Activated CD4-positive, alpha-beta T cell treated with anti-CD3 and anti-CD28 coated beads, Interleukin-2, amount 50 U/mL, for 1 hour (primary cell): Measurements from ENCODE around the gene CHKB.
"Not testable (repeated sequence)": the region's sequence is repeated elsewhere in the genome, so short reads cannot be mapped to it uniquely, and the experiment has no call there.

Source experiments
- DNase-seq: peaks from one replicate; pipeline ENCODE4 v3.0.0-alpha.2; 2020

Gene CHKB

DNA sequence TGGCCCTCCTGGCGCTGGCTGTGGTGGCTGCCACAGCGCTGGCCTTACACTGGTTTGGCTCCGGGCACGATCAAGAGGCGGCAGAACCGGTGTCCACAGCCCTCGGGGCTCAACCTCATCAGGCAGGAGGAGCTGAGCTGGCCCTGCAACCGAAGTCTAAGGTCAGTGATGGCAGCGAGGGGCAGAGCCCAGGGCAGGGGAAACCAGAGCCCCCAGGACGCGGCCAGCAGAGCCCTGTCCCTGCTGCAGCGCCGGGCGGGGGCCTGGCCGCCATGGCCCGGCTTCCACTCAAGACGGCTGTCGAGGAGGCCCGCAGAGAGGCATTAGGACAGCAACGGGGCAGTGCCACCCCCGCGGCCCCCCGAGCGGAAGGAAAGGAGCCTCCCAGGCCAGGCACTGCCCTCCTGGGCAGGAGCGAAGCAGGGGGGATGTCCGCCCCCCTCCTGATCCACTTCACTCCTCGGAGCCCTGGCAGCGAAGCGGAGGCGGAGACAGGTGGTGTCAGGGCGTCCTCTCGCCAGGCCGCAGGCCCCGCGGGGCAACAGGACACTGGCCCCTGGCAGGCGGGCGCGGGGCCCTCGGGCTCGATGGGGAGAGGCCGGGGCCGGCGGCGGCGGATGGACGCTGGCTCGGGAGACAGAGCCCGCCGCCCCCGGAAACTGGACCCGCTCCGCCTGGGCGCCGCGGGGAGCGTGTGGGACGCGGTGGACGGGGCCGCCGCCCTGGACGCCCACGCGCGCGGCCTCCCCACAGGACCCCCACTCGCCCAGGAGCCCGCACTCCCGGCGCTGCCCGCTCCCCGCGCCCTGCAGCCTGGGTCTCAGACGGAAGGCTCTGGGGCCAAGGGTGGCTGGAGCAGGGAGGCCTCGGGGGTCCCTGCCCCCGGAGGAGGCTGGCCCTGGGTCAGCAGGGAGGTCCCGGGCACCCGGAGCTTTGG is 36.1 kb downstream of the CHKB start:
- no peak for DNase-seq

- no peak for DNase-seq
Measured at GRCh38 chr22:50545522-50546325, 36.9 kb downstream of the CHKB start, which contains the start of gene KLHDC7B. KLHDC7B (plus strand) TSS chr22:50545899; CDS start chr22:50546244, 345 bp downstream.

- DNase-seq = no peak
Measured at GRCh38 chr22:50544746-50545253, 37.8 kb downstream of the CHKB start.

DNA sequence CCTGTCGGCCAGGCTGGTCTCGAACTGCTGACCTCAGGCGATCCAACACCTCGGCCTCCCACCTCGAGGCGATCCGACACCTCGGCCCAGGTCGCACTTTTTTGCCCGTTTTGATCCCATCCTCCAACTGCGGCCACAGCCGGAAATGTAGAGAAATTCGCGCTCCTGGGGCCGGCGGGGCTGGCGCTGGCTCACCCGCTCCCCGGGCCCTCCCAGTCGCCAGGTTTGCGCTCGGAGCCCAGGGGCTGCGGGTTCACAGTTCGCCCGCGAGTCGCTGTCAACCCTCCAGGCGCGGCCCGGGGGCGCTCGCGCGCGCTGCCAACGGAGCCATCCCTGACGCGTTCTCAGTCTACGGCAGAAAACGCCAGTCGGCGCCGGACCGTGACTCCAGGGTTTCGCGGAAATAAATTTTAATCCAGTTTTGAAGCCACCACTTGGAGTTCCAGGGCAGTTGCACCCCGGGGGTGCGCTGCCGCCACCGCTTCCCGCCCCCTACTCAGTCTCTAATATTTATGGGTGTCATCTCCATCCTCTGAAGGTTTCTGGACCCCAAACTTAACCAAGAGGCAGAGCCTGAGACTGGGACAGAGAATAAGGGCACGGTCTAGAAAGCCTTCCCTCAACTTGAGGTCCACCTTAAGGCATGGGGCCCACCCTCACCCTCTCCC is 38.4 kb downstream of the CHKB start:
- DNase-seq = peak; percentile 82

DNA sequence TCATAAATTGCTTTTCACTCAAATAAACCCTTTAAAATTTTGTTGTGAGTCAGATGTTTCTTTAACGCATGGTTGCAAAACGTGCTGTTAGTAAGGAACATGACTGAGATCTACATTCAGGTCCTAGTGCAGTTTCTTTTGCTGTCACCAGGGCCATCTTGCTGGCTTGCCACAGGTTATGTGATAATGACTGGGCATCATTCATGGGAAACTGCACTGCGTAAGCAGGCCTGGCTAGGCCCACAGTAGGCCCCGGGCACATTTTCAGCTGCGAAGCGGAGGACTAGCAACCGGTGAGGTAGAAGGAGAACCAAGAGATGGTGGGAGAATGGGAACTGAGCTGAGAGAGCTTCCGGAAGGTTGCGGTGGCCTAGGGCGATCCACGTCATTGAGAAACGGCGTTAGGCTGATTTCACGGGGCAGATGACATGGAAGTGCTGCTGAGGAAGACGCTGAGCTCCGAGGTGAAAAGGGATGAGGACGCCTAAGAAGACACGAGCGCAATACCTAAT is 40.2 kb downstream of the CHKB start:
- no peak for DNase-seq

GRCh38 chr22:50541667-50542026 is 41.0 kb downstream of the CHKB start:
- not testable (repeated sequence) for DNase-seq

DNA sequence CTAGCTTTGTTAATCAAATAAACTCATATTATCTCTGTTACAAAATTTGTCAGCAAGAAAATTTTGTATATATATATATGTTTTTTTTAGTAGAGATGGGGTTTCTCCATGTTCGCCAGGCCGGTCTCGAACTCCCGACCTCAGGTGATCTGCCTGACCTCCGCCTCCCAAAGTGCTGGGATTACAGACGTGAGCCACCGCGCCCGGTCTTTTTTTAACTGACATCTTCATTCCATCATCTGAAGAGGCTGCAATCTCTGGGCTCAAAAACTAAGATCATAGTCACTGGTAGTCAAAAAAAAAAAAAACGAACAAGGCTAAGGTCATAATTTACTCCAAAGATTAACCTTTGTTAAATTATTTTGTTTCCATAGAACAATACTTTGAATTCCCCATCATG is 42.3 kb downstream of the CHKB start:
- DNase-seq = no peak

DNA sequence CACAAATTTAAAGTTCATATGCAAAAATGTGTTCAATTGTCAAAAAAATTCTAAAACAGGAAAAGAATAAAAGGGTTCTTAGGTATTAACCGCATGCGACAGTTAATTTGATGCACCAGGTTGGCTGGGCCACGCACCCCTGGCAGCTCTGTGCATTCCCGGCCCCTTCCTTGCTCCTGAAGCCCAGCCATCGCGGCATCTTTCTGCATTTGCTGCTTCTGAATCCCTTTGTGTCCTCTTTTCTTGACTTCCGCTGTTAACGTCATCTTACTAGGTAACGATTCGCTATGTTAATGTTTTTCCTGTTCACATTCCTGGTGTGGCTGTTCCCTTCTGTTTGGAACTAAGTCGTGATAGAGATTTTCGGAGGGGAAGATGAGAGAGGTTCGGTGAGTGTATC is 44.9 kb downstream of the CHKB start:
- DNase-seq = no peak

GRCh38 chr22:50536226-50536625 is 46.4 kb downstream of the CHKB start:
- DNase-seq = no peak

DNA sequence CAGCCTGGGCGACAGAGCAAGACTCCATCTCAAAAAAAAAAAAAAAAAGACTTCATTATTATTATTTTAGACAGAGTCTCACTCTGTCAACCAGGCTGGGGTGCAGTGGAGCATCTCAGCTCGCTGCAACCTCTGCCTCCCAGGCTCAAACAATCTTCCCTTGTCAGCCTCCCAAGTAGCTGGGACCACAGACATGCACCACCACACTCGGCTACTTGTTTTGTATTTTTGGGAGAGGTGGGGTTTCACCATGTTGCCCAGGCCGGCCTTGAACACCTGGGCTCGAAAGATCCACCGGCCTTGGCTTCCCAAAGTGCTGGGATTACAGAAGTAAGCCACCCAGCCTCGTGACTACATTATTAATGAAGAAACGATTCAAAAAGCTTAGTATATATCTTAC is 47.5 kb downstream of the CHKB start:
- no peak for DNase-seq

DNA sequence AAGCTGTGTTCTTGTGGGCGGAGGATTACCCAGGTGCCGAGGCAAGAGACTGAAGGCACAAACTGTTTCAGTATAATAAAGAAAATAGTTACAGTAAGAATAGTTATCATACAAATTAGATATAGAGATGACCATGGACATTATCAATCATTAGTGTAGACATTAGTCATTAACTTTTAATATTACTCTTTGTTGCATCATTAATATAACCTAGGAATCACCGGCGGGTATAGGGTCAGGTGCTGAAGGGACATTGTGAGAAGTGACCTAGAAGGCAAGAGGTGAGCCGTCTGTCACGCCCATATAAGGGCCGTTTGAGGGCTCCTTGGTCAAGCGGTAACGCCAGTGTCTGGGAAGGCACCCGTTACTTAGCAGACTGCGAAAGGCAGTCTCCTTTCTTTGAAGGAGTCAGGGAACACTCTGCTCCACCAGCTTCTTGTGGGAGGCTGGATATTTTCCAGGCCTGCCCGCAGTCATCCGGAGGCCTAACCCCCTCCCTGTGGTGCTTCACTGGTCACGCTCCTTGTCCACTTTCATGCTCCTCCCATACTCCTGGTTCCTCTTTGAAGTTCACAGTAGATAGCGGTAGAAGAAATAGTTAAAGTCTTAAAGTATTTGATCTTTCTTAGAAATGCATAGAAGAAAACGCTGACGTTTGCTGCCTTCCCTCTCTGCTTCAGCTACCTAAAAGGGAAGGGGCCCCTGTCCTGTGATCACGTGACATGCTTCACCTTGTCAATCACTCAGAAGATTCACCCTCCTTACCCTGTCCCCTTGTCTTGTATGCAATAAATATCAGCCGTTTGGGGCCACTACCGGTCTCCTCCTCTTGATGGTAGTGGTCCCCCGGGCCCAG is 48.6 kb downstream of the CHKB start:
- not testable (repeated sequence) for DNase-seq

GRCh38 chr22:50532824-50533796 is 49.5 kb downstream of the CHKB start:
- DNase-seq = no peak

- DNase-seq = no peak
Measured at GRCh38 chr22:50531962-50532674, 50.5 kb downstream of the CHKB start.

DNA sequence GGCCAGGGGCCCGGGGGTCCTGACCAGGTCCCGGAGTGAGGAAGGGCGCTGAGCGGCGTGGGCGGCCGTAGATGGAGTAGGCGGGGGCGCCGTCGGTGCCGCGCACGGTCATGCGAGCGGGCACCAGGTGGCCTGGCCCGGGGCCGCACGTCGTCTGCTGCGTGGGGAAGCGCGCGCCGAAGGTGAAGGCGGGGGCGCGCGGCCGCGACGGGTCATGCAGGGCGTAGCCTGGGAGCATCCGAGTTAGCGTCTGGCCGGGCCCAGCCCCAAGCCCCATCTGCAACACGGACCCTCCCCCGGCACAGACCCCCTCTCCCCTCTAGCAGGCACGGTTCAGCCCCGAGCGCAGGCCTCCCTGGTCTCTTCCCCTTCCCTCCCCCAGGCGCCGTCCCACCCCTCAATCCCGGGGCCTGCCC is 51.1 kb downstream of the CHKB start:
- peak; percentile 61 for DNase-seq

GRCh38 chr22:50530877-50531545 is 51.6 kb downstream of the CHKB start:
- peak; percentile 74 for DNase-seq

DNA sequence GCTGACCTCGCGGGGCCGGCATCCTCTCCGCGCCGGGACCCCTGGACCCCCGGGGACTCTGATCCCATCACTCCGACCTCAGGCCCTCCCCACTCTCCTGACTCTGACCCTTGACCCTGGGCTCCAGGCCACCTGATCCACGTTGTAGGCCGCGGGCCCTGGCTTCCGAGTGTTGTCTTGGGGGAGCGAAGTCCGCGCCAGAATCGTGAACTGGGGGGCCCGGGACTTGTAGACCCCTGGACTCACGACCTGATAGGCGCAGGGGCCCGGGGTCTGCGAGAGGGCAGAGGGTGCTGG is 52.1 kb downstream of the CHKB start:
- DNase-seq = no peak

DNA sequence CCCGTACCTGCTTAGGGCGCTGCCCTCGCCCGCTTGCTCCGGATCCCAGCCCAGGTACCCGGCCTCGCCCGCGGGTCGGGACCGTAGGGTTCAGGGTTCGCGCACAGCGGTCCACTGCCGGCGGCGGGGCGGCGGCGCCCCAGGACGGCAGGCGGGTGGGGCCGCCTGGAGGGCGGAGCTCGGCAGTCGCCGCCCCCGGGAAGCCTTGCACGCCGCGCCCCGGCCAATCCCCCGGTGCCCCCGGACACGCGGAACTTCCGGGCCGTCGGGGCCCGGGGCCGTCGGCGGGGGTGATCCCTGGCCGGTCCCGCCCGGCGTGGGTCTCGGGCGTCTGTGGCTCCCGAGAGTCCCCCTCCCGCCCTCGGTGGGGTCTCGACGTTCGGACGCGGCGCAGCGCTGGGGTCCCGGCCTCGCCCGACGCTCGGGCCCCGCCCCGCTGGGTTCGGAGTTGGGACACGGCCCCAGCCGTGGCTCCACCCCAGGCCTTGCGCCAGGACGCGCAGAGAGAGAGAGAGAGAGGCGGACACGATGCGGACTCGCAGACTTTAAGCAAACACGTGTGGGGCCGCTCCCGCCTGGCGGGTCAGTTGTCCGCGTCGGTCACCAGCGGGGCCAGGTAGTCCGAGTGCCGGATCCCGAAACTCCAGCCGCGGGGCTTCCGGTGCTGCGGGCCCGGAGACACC is 52.6 kb downstream of the CHKB start, which contains the start of gene TYMP:
TSS of gene TYMP (minus strand) at position 116 of the 683 bp plus-strand sequence. CDS start 303 bp downstream, outside the sequence.
- peak; percentile 57 for DNase-seq

GRCh38 chr22:50529416-50529896 is 53.2 kb downstream of the CHKB start:
- no peak for DNase-seq
